Inferior parietal cortex (tissue), 1 donor: ENCODE data around the gene PRPF38B.

Experiments
- DNase-seq: peaks from one replicate; pipeline ENCODE4 v3.0.0-alpha.2; 2016; ENCODE audit errors: extremely low spot score

Gene PRPF38B

GRCh38 chr1:108717774-108718316 is 25.7 kb downstream of the PRPF38B start:
- DNase-seq: peak; percentile 74

- no peak for DNase-seq
These were observed 27.0 kb downstream of the PRPF38B start for GRCh38 chr1:108718927-108719655.

DNA sequence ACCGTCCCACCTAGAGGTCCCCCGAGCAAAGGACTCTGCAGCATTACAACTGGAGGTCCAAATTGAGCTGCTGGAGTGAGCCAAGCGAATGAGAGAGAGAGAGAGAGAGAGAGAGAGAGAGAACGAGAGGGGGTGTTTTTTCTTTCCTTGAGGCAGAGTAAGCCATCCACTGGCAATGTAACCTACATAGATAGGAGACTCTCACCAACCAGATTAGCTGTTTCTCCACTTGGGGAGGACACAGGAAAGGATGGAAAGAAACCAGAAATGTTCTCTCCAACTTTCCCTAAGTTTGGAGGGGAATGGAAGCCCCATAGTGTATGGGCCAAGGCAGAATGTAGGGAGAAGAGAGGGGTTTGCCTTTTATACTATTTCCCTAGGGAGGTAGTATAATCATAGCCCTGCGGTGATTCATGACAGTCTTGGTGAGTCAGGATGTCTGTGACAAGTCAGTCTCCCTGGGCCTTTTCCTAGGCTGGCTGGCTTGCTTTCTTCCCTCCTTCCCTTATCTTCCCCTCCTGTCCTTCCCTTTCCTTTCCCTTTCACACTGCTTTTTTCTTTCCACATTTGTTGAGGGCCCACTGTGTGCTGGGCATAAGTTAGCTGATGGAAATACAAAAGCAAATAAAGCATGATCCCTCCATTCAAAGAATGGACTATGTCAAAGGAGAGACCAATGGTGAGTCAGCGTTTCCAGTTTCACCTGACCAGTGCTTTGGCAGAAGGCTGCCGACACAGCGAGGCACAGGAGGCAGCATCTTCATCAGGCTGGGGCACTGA is 27.7 kb downstream of the PRPF38B start:
- DNase-seq: no peak

DNA sequence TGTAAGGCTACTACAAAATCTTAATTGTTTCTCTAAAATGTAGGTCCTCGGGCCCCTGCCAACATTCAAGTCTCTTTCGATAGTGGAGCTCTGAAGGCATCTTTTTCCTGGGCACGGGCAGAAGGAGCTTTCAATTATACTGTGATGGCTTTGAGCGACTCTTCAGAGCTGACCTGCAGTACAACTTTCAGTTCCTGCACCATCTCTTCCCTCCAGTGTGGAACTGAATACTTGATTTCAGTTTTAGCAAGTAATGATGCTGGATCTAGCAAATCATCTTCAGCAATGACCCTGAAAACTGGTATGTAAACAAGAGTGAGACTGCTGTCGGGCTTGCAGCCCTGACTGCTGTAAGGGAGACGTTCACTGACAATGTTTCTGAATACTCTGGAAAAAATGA is 30.2 kb downstream of the PRPF38B start:
- no peak for DNase-seq

DNA sequence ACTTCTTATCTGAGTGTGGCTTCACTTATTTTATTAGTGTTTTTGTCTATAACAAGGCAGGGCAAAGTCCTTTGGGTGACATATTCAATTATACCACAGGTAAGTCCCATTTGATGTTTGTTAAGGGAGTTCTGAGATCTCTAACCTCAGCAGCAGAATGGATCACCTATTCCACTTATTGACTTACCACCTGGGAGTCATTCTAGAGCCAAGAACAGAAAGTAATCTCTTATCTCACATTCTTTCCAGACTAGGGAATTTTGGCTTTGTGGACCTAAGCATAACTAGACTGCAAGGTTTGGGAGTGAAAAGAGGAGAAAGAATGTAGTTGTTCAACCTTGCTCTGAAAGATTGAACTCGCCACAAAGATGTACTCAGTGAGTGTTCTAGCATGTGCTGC is 33.8 kb downstream of the PRPF38B start:
- DNase-seq: no peak

DNA sequence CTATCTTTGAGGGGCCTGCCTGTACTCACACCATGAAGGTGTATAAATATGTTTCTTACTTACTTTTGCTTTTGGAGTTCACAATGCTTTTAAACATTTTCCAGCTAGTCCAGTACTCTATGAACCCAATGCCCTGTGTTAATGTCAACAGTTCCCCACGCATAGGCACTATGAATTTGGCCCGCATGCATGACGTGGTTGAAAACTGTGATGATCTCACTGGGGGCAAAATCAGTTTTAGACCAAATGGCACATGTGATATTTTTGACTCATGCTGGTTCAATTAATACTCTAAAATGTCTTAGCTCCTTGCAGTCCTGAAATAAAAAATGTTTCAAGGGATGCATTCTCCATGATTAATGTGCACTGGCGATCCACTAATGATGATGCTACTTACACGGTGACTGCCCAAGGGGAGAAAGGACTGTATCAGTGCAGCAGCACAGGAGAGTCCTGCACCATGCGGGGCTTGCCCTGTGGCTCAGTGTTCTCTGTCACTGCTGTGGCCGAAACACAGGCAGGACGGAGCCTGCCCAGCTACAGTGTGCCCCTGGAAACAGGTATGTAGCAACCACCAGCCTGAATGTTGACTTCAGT is 36.3 kb downstream of the PRPF38B start:
- DNase-seq: no peak

DNA sequence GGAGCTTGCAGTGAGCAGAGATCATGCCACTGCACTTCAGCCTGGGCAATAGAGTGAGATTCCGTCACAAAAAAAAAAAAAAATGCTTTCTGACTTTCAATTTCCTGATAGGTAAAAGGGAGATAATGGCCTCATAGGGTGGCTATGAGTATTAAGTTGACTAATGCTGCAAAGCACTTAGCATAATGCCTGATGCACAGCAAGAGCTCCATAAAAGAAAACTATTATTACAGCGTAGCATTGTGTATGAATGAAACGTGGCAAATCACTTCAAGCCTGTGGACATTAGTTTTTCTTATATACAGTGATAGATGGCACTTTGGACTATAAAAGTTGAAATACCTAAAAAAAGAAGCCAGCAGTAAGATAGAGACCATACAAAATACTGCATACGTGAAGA is 37.4 kb downstream of the PRPF38B start:
- DNase-seq: no peak

DNA sequence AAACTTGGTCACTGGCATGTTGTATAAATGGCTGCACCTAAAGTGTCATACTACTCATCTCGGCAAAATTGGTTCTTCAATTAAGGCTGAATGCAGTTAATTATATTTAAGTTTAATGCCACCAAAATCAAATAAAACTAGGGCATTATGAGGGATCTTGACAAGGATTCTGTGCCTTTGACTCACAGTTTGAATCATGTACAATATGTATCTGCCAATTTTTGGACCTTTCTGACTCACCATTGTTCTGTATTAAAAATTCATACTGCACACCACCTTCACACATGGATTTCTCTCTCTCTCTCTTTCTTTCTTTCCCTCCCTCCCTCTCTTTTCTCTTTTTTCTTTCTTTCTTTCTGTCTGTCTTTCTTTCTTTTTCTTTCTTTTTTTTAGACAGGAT is 40.3 kb downstream of the PRPF38B start:
- DNase-seq: no peak

- DNase-seq: no peak
These were observed 42.2 kb downstream of the PRPF38B start for GRCh38 chr1:108734171-108734865.

- DNase-seq: no peak
These were observed 50.1 kb downstream of the PRPF38B start for GRCh38 chr1:108742253-108742652.

DNA sequence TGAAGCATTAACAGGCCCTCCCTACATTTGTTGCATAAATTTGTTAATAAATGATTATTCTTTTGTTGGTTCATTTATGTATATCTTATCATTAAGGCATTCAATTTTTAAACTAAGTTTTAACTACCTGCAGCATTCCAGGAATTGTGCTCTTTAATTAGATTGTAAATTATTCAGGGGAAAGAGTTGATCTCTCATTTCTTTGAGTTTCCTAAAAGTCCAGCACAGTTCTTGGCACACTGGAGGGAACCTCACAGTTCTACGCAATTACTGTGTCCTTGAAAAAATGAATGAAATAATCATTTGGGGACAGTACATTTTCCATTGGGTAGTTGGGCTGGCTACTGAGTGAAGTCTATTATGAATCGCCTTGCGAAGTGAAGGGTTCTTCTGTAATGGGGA is 53.9 kb downstream of the PRPF38B start:
- no peak for DNase-seq

GRCh38 chr1:108746382-108747170 is 54.5 kb downstream of the PRPF38B start, which contains the start of gene STXBP3:
STXBP3 (plus strand) TSS chr1:108746674; CDS start chr1:108746738, 64 bp downstream.
- peak; percentile 97 for DNase-seq

- DNase-seq: peak; percentile 79
These were observed 55.2 kb downstream of the PRPF38B start for GRCh38 chr1:108747171-108747850.

DNA sequence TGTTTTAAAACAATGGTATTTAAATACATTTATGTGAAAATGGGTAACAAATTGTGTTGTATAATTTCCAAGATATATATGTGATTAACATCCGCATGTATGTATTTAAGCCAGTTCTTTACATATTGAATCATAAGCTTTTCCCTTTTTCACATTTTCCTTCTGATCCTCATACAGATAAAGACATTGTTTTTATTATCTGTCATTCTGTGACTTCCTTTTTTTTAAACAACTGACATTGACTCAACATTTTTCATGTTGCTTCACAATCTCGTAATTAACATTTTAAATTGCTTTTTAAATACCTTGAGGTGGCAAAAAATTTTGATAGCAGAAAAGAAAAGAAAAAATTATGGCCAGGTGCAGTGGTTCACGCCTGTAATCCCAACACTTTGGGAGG is 55.8 kb downstream of the PRPF38B start:
- DNase-seq: no peak

DNA sequence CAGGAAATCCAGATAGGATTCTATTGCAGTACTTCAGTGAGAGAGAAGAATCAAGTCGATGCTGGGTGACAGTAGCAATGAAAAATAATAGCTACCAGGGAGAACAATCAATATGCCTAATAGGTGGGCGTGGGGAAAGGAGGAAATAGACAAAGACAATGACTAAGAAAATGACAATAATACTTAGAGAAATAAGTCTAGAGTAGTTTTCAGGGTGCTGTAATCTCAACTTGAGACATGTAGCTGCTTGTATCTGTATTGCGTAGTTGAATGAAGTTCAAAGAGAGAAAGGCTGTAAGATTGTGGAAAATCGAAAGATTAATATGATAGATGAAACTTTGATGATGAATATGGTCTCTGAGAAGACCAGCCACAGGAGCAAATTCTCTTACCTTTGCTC is 57.0 kb downstream of the PRPF38B start:
- no peak for DNase-seq

DNA sequence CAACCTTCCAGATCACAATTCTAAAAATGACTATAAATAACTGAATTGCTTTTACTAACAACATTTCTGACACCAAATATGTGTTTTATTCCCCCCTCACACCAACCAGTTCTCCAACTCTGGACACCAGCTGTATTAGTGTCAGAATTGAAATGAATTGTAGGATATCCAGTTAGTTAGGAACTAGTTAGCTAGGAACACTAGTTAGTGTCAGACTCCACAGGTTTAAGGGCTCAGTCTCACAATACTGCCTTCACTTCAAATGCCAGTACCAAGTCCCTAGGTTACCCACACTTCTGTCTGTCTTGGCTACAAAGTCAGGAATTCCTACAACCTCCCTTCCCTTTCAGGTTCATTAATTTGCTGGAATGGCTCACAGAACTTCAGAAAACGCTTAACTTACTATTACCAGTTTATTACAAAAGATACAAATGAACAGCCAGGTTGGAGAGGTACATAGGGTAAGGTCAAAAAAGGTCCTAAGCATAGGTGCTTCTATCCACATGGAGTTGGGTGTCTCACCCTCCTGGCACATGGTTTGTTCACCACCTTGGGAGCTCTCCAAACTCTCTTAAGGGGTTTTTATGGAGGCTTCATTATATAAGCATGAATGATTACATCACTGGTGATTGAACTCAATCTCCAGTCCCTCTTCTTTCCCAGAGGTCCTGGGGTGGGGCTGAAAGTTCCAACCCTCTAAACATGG is 58.5 kb downstream of the PRPF38B start:
- DNase-seq: no peak
